Endothelial cell of umbilical vein (primary cell): ENCODE data around the gene EFR3B.

Experiments used
- EZH2 ChIP-seq: IDR thresholded peaks from 2 replicates; pipeline ENCODE4 v1.6.1; 2012; ENCODE audit warnings: borderline replicate concordance, low read depth, mild to moderate bottlenecking, moderate library complexity, low read length, inconsistent platforms; ENCODE audit not compliant: severe bottlenecking
- FOS ChIP-seq: IDR thresholded peaks from 2 replicates; pipeline ENCODE4 v1.6.1; 2011; ENCODE audit warnings: mild to moderate bottlenecking, low read length, moderate library complexity, borderline replicate concordance; ENCODE audit not compliant: insufficient read depth
- GATA2 ChIP-seq: IDR thresholded peaks from 2 replicates; pipeline ENCODE4 v1.7.0; 2011; ENCODE audit warnings: low read depth, mild to moderate bottlenecking, moderate library complexity, mixed read lengths, low read length; ENCODE audit not compliant: insufficient read length, insufficient read depth
- JUN ChIP-seq: IDR thresholded peaks from 2 replicates; pipeline ENCODE4 v1.6.1; 2011; ENCODE audit warnings: borderline replicate concordance, low read depth; ENCODE audit not compliant: insufficient read length, insufficient read depth
- MYC ChIP-seq: IDR thresholded peaks from one replicate; pipeline ENCODE4 v1.6.1; 2011; ENCODE audit warnings: mild to moderate bottlenecking, low read depth, low read length
- POLR2A ChIP-seq: IDR thresholded peaks from 2 replicates; pipeline ENCODE4 v1.6.1; 2012; ENCODE audit warnings: low read depth, mild to moderate bottlenecking, control low read depth, low read length
- POLR2AphosphoS5 ChIP-seq: IDR thresholded peaks from 2 replicates; pipeline ENCODE4 v1.6.1; 2012; ENCODE audit warnings: low read depth, mild to moderate bottlenecking, control low read depth, low read length, moderate library complexity; ENCODE audit not compliant: insufficient read depth
- TF ChIP-seq, protein P1 (sequence below), 2 donors: IDR thresholded peaks; 1 replicate in 1 of 2; 2 replicates in 1 of 2; pipeline ENCODE4 v1.5.1; 2011; ENCODE audit warnings: low read length in 2 of 2, mild to moderate bottlenecking in 2 of 2, moderate library complexity in 2 of 2, control low read depth in 1 of 2, inconsistent platforms in 1 of 2, low read depth in 1 of 2; ENCODE audit not compliant: insufficient read depth in 1 of 2; ENCODE audit errors: extremely low read depth in 1 of 2
- TF ChIP-seq, protein P2 (sequence below): IDR thresholded peaks from 2 replicates; pipeline ENCODE4 v1.6.1; 2011; ENCODE audit not compliant: insufficient read depth, insufficient read length

DNA sequence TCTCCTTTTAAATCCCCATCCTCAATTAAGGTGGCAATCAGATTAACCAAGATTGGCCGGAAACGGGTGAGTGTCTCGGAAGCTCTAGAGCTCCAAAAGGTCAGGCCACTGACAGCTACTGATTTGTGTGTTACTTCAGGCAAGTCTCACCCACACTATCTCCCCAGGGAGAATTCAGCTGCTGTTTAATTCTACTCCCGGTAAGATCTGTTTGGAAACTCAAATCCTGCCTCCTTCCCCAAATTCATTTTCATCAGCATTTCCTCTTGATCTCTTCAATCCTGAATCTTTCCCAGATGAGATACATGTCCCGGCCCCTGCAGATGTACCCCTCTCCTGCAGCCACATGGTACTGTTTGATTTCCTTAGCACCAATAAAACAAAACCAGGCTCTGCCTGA lies 34.9 kb downstream of the EFR3B start:
- TF ChIP-seq, protein P1, sequence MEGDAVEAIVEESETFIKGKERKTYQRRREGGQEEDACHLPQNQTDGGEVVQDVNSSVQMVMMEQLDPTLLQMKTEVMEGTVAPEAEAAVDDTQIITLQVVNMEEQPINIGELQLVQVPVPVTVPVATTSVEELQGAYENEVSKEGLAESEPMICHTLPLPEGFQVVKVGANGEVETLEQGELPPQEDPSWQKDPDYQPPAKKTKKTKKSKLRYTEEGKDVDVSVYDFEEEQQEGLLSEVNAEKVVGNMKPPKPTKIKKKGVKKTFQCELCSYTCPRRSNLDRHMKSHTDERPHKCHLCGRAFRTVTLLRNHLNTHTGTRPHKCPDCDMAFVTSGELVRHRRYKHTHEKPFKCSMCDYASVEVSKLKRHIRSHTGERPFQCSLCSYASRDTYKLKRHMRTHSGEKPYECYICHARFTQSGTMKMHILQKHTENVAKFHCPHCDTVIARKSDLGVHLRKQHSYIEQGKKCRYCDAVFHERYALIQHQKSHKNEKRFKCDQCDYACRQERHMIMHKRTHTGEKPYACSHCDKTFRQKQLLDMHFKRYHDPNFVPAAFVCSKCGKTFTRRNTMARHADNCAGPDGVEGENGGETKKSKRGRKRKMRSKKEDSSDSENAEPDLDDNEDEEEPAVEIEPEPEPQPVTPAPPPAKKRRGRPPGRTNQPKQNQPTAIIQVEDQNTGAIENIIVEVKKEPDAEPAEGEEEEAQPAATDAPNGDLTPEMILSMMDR (IDR thresholded peaks at IDR 0.05; ENCODE audit: extremely low read depth in 1 of 2, insufficient read depth in 1 of 2, low read depth in 1 of 2, low read length in 2 of 2), result no peak
- TF ChIP-seq, protein P2, sequence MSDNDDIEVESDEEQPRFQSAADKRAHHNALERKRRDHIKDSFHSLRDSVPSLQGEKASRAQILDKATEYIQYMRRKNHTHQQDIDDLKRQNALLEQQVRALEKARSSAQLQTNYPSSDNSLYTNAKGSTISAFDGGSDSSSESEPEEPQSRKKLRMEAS, result no peak
- TF ChIP-seq EZH2 (no peak), POLR2AphosphoS5 (no peak), POLR2A (no peak), FOS (no peak), MYC (no peak), GATA2 (no peak), JUN (no peak)
